ENCODE data around the gene PHKA2. TPM values are rescaled to one million over a fixed set of nuclear protein-coding genes. Genes with fewer than 3 reads are reported as not detected.

PHKA2 gene
- total RNA-seq, 1 experiment from 2014 or later = 8.0 TPM

- DNase-seq (ENCODE audit: low read depth) = no peak
- in situ Hi-C loops (cut with HindIII; ENCODE audit: low pct_unique_long_range_greater_than_20kb, low sequenced_read_pairs) = no loop called here
Measured at GRCh38 chrX:18944482-18944881, 39.4 kb downstream of the PHKA2 start.

GRCh38 chrX:18941896-18942295 lies 42.0 kb downstream of the PHKA2 start:
- no peak for DNase-seq (ENCODE audit: low read depth)
- in situ Hi-C loops (cut with HindIII; ENCODE audit: low pct_unique_long_range_greater_than_20kb, low sequenced_read_pairs) = no loop called here

- DNase-seq (ENCODE audit: low read depth) = peak; percentile 60
- in situ Hi-C loops (cut with HindIII; ENCODE audit: low pct_unique_long_range_greater_than_20kb, low sequenced_read_pairs) = no loop called here
Measured at GRCh38 chrX:18938710-18939109, 45.2 kb downstream of the PHKA2 start.

- in situ Hi-C loops (cut with HindIII; ENCODE audit: low pct_unique_long_range_greater_than_20kb, low sequenced_read_pairs) = no loop called here
- no peak for DNase-seq (ENCODE audit: low read depth)
Measured at GRCh38 chrX:18937173-18937572, 46.7 kb downstream of the PHKA2 start.

GRCh38 chrX:18935893-18936292 lies 48.0 kb downstream of the PHKA2 start:
- DNase-seq (ENCODE audit: low read depth) = no peak
- in situ Hi-C loops (cut with HindIII; ENCODE audit: low pct_unique_long_range_greater_than_20kb, low sequenced_read_pairs) = no loop called here

GRCh38 chrX:18934708-18935107 lies 49.2 kb downstream of the PHKA2 start:
- in situ Hi-C loops (cut with HindIII; ENCODE audit: low pct_unique_long_range_greater_than_20kb, low sequenced_read_pairs) = no loop called here
- DNase-seq (ENCODE audit: low read depth) = no peak

- no peak for DNase-seq (ENCODE audit: low read depth)
- in situ Hi-C loops (cut with HindIII; ENCODE audit: low pct_unique_long_range_greater_than_20kb, low sequenced_read_pairs) = no loop called here
Measured at GRCh38 chrX:18933617-18934016, 50.3 kb downstream of the PHKA2 start.

- DNase-seq (ENCODE audit: low read depth) = peak; percentile 10
- in situ Hi-C loops (cut with HindIII; ENCODE audit: low pct_unique_long_range_greater_than_20kb, low sequenced_read_pairs) = no loop called here
Measured at GRCh38 chrX:18931972-18932371, 51.9 kb downstream of the PHKA2 start.

- no peak for DNase-seq (ENCODE audit: low read depth)
- in situ Hi-C loops (cut with HindIII; ENCODE audit: low pct_unique_long_range_greater_than_20kb, low sequenced_read_pairs) = no loop called here
Measured at GRCh38 chrX:18929775-18930174, 54.1 kb downstream of the PHKA2 start.

- no peak for DNase-seq (ENCODE audit: low read depth)
- in situ Hi-C loops (cut with HindIII; ENCODE audit: low pct_unique_long_range_greater_than_20kb, low sequenced_read_pairs) = no loop called here
Measured at GRCh38 chrX:18927558-18927957, 56.4 kb downstream of the PHKA2 start.

- no peak for DNase-seq (ENCODE audit: low read depth)
- in situ Hi-C loops (cut with HindIII; ENCODE audit: low pct_unique_long_range_greater_than_20kb, low sequenced_read_pairs) = no loop called here
Measured at GRCh38 chrX:18924507-18925088, 59.3 kb downstream of the PHKA2 start.

- in situ Hi-C loops (cut with HindIII; ENCODE audit: low pct_unique_long_range_greater_than_20kb, low sequenced_read_pairs) = no loop called here
- DNase-seq (ENCODE audit: low read depth) = no peak
Measured at GRCh38 chrX:18920566-18920965, 63.3 kb downstream of the PHKA2 start.

- DNase-seq (ENCODE audit: low read depth) = no peak
- in situ Hi-C loops (cut with HindIII; ENCODE audit: low pct_unique_long_range_greater_than_20kb, low sequenced_read_pairs) = no loop called here
Measured at GRCh38 chrX:18920079-18920478, 63.8 kb downstream of the PHKA2 start.

- in situ Hi-C loops (cut with HindIII; ENCODE audit: low pct_unique_long_range_greater_than_20kb, low sequenced_read_pairs) = no loop called here
- DNase-seq (ENCODE audit: low read depth) = no peak
Measured at GRCh38 chrX:18917831-18918230, 66.1 kb downstream of the PHKA2 start.

- in situ Hi-C loops (cut with HindIII; ENCODE audit: low pct_unique_long_range_greater_than_20kb, low sequenced_read_pairs) = no loop called here
- DNase-seq (ENCODE audit: low read depth) = no peak
Measured at GRCh38 chrX:18906286-18906685, 77.6 kb downstream of the PHKA2 start.

- DNase-seq (ENCODE audit: low read depth) = no peak
- in situ Hi-C loops (cut with HindIII; ENCODE audit: low pct_unique_long_range_greater_than_20kb, low sequenced_read_pairs) = no loop called here
Measured at GRCh38 chrX:18900401-18900976, 83.4 kb downstream of the PHKA2 start.

GRCh38 chrX:18899796-18900380 lies 84.0 kb downstream of the PHKA2 start:
- in situ Hi-C loops (cut with HindIII; ENCODE audit: low pct_unique_long_range_greater_than_20kb, low sequenced_read_pairs) = no loop called here
- no peak for DNase-seq (ENCODE audit: low read depth)

- DNase-seq (ENCODE audit: low read depth) = no peak
- in situ Hi-C loops (cut with HindIII; ENCODE audit: low pct_unique_long_range_greater_than_20kb, low sequenced_read_pairs) = no loop called here
Measured at GRCh38 chrX:18898492-18898891, 85.4 kb downstream of the PHKA2 start.

- in situ Hi-C loops (cut with HindIII; ENCODE audit: low pct_unique_long_range_greater_than_20kb, low sequenced_read_pairs) = no loop called here
- no peak for DNase-seq (ENCODE audit: low read depth)
Measured at GRCh38 chrX:18898091-18898490, 85.8 kb downstream of the PHKA2 start.

- DNase-seq (ENCODE audit: low read depth) = no peak
- in situ Hi-C loops (cut with HindIII; ENCODE audit: low pct_unique_long_range_greater_than_20kb, low sequenced_read_pairs) = no loop called here
Measured at GRCh38 chrX:18897611-18898010, 86.3 kb downstream of the PHKA2 start.
